H9 (cell line): ENCODE results near the gene RGSL1. TPM values are rescaled to one million over a fixed set of nuclear protein-coding genes. Genes with fewer than 3 reads are reported as not detected.

ENCODE experiments used
- DNase-seq: peaks from one replicate; pipeline ENCODE4 v3.0.0-alpha.2; 2017
- H2AFZ ChIP-seq: one replicate; pipeline ENCODE4 v1.6.1; 2013; ENCODE audit warnings: mild to moderate bottlenecking, low read length, control low read depth, moderate library complexity
- H2AK5ac ChIP-seq: 2 replicates; pipeline ENCODE4 v1.6.1; 2013; ENCODE audit warnings: low read length, control low read depth, mixed read lengths; ENCODE audit not compliant: insufficient read length
- H2BK120ac ChIP-seq: one replicate; pipeline ENCODE4 v1.6.1; 2013; ENCODE audit warnings: low read depth, mild to moderate bottlenecking, low read length, control low read depth, inconsistent platforms; ENCODE audit not compliant: poor library complexity, severe bottlenecking
- H2BK12ac ChIP-seq: 2 replicates; pipeline ENCODE4 v1.6.1; 2013; ENCODE audit warnings: low read length, control low read depth, mixed read lengths, low read depth; ENCODE audit not compliant: insufficient read length
- H2BK15ac ChIP-seq: 2 replicates; pipeline ENCODE4 v1.6.1; 2013; ENCODE audit warnings: low read depth, low read length, control low read depth
- H2BK20ac ChIP-seq: one replicate; pipeline ENCODE4 v1.6.1; 2013; ENCODE audit warnings: low read depth, mild to moderate bottlenecking, low read length, control low read depth, inconsistent platforms; ENCODE audit not compliant: poor library complexity, severe bottlenecking
- H2BK5ac ChIP-seq: 2 replicates; pipeline ENCODE4 v1.6.1; 2013; ENCODE audit warnings: low read length, control low read depth, mixed read lengths; ENCODE audit not compliant: insufficient read length
- H3K14ac ChIP-seq: 2 replicates; pipeline ENCODE4 v1.6.1; 2013; ENCODE audit warnings: low read length, control low read depth; ENCODE audit not compliant: insufficient read depth
- H3K18ac ChIP-seq: 2 replicates; pipeline ENCODE4 v1.6.1; 2013; ENCODE audit warnings: low read depth, mild to moderate bottlenecking, mixed read lengths, low read length, control low read depth; ENCODE audit not compliant: insufficient read length
- H3K23ac ChIP-seq: 2 replicates; pipeline ENCODE4 v1.6.1; 2013; ENCODE audit warnings: low read length, control low read depth, mixed read lengths, low read depth; ENCODE audit not compliant: insufficient read length
- H3K23me2 ChIP-seq: 2 replicates; pipeline ENCODE4 v1.6.1; 2013; ENCODE audit warnings: low read depth, mild to moderate bottlenecking, mixed read lengths, low read length, control low read depth; ENCODE audit not compliant: insufficient read length, poor library complexity, severe bottlenecking
- H3K27ac ChIP-seq: 2 replicates; pipeline ENCODE4 v1.5.1; 2013; ENCODE audit warnings: low read length, control low read depth, mixed read lengths, low read depth; ENCODE audit not compliant: insufficient read length
- H3K27me3 ChIP-seq: 2 replicates; pipeline ENCODE4 v1.6.1; 2013; ENCODE audit warnings: low read length, control low read depth, inconsistent platforms; ENCODE audit not compliant: insufficient read depth
- H3K4ac ChIP-seq: 2 replicates; pipeline ENCODE4 v1.6.1; 2013; ENCODE audit warnings: low read depth, mild to moderate bottlenecking, control low read depth, inconsistent platforms, low read length, moderate library complexity
- H3K4me1 ChIP-seq: 2 replicates; pipeline ENCODE4 v1.6.1; 2013; ENCODE audit warnings: low read length, control low read depth, inconsistent platforms; ENCODE audit not compliant: insufficient read depth
- H3K4me2 ChIP-seq: 2 replicates; pipeline ENCODE4 v1.6.1; 2013; ENCODE audit warnings: low read length, control low read depth, mixed read lengths; ENCODE audit not compliant: insufficient read length, insufficient read depth
- H3K56ac ChIP-seq: 2 replicates; pipeline ENCODE4 v1.6.1; 2013; ENCODE audit warnings: low read depth, mild to moderate bottlenecking, mixed read lengths, low read length, control low read depth; ENCODE audit not compliant: insufficient read length
- H3K79me1 ChIP-seq: 2 replicates; pipeline ENCODE4 v1.6.1; 2013; ENCODE audit warnings: low read depth, mild to moderate bottlenecking, moderate library complexity, low read length, control low read depth, inconsistent platforms; ENCODE audit not compliant: insufficient read depth, poor library complexity, severe bottlenecking
- H3K79me2 ChIP-seq: 2 replicates; pipeline ENCODE4 v1.6.1; 2013; ENCODE audit warnings: low read length, control low read depth, inconsistent platforms; ENCODE audit not compliant: insufficient read depth
- H3K9ac ChIP-seq: 2 replicates; pipeline ENCODE4 v1.6.1; 2013; ENCODE audit warnings: low read length, control low read depth, mixed read lengths; ENCODE audit not compliant: insufficient read length; ENCODE audit errors: extremely low read depth
- H3K9me3 ChIP-seq: one replicate; pipeline ENCODE4 v1.6.1; 2013; ENCODE audit warnings: low read depth, low read length, inconsistent platforms; ENCODE audit not compliant: control insufficient read depth
- H3T11ph ChIP-seq: one replicate; pipeline ENCODE4 v1.6.1; 2013; ENCODE audit warnings: mild to moderate bottlenecking, low read length, control low read depth, inconsistent platforms
- H4K20me1 ChIP-seq: one replicate; pipeline ENCODE4 v1.6.1; 2013; ENCODE audit not compliant: control insufficient read depth, insufficient read length, insufficient read depth
- H4K5ac ChIP-seq: 2 replicates; pipeline ENCODE4 v1.6.1; 2013; ENCODE audit warnings: low read depth, mild to moderate bottlenecking, mixed read lengths, low read length, control low read depth; ENCODE audit not compliant: insufficient read length
- H4K8ac ChIP-seq: replicated peaks from 2 replicates; pipeline ENCODE4 v1.6.1; 2013; ENCODE audit warnings: low read length, control low read depth, mixed read lengths, low read depth; ENCODE audit not compliant: insufficient read length
- H4K91ac ChIP-seq: 2 replicates; pipeline ENCODE4 v1.6.1; 2013; ENCODE audit warnings: low read depth, mild to moderate bottlenecking, moderate library complexity, mixed read lengths, low read length, control low read depth; ENCODE audit not compliant: insufficient read length
- H3K27ac Mint-ChIP-seq, 3 experiments: 2 replicates in 2 of 3; 3 replicates in 1 of 3; pipeline ENCODE4 v1.8.0; 2020 to 2021; ENCODE audit warnings: mixed read lengths in 3 of 3, mild to moderate bottlenecking in 1 of 3, moderate library complexity in 1 of 3
- H3K27me3 Mint-ChIP-seq: 2 replicates; pipeline ENCODE4 v1.8.0; 2021; ENCODE audit warnings: low read depth, mild to moderate bottlenecking, moderate library complexity, mixed read lengths
- H3K36me3 Mint-ChIP-seq, 3 experiments: 2 replicates in 2 of 3; 3 replicates in 1 of 3; pipeline ENCODE4 v1.8.0; 2020 to 2021; ENCODE audit warnings: low read depth in 3 of 3, mixed read lengths in 3 of 3; ENCODE audit not compliant: insufficient read depth in 1 of 3
- H3K4me1 Mint-ChIP-seq, 2 experiments: 2 replicates each; pipeline ENCODE4 v1.8.0; 2020; ENCODE audit warnings: mixed read lengths in 2 of 2
- H3K4me3 Mint-ChIP-seq, 2 experiments: 2 replicates in 1 of 2; 3 replicates in 1 of 2; pipeline ENCODE4 v1.8.0; 2020 to 2021; ENCODE audit warnings: mild to moderate bottlenecking in 2 of 2, mixed read lengths in 2 of 2, moderate library complexity in 1 of 2
- H3K9me3 Mint-ChIP-seq, 2 experiments: 2 replicates in 1 of 2; 3 replicates in 1 of 2; pipeline ENCODE4 v1.8.0; 2020; ENCODE audit warnings: mild to moderate bottlenecking in 2 of 2, mixed read lengths in 2 of 2, moderate library complexity in 1 of 2
- total RNA-seq: library from RNA; stranded (reverse); gene quantifications from 2 replicates; pipeline ENCODE4 v1.2.1, GENCODE V29; 2021
- TF ChIP-seq, protein P1 (sequence below): fragments of 200-600 bp; sonication (generic); conservative IDR thresholded peaks from 3 replicates; pipeline ENCODE4 v1.8.0; 2021; ENCODE audit warnings: antibody characterized with exemption, mild to moderate bottlenecking

The RGSL1 gene
- total RNA-seq, 1 experiment from 2014 or later: not detected

- no peak overlapping the region for H2BK15ac ChIP-seq
- H3K23ac ChIP-seq: no peak overlapping the region
Observed at GRCh38 chr1:182520736-182521135, 70.8 kb downstream of the RGSL1 start.

More at GRCh38 chr1:182520736-182521135, 70.8 kb downstream of the RGSL1 start:
- Histone ChIP-seq H2AK5ac (no peak overlapping the region), H3K27me3 (no peaks in the 10 kb centered on the region), H3K4ac (no peak overlapping the region), H4K20me1 (no peaks in the 10 kb centered on the region), H4K91ac (no peak overlapping the region), H3K18ac (no peak overlapping the region), H3K4me2 (no peak overlapping the region), H3K23me2 (no peaks in the 10 kb centered on the region), H2AFZ (no peak overlapping the region), H4K5ac (no peak overlapping the region), H2BK12ac (no peak overlapping the region), H3K79me1 (no peaks in the 10 kb centered on the region), H3K9ac (no peak overlapping the region), H3K14ac (no peak overlapping the region), H3K27ac (no peak overlapping the region), H3K56ac (no peak overlapping the region), H3T11ph (no peak overlapping the region), H4K8ac (no peak overlapping the region), H3K9me3 (no peaks in the 10 kb centered on the region), H2BK20ac (no peak overlapping the region), H2BK5ac (no peak overlapping the region), H3K4me1 (no peaks in the 10 kb centered on the region), H2BK120ac (no peak overlapping the region), H3K79me2 (no peaks in the 10 kb centered on the region)
- H3K36me3 Mint-ChIP-seq: peaks cover 0 to 2% (median 0%) of the 10 kb centered on the region in 3 experiments; a peak in 1 of 7 replicates
- H3K4me3 Mint-ChIP-seq: no peak overlapping the region
- no peak overlapping the region for H3K27ac Mint-ChIP-seq
- H3K9me3 Mint-ChIP-seq: peaks cover 17 to 19% of the 10 kb centered on the region in 2 experiments
- H3K4me1 Mint-ChIP-seq: no peaks in the 10 kb centered on the region
- no peaks in the 10 kb centered on the region for H3K27me3 Mint-ChIP-seq
- no peak for DNase-seq
- TF ChIP-seq, protein P1, sequence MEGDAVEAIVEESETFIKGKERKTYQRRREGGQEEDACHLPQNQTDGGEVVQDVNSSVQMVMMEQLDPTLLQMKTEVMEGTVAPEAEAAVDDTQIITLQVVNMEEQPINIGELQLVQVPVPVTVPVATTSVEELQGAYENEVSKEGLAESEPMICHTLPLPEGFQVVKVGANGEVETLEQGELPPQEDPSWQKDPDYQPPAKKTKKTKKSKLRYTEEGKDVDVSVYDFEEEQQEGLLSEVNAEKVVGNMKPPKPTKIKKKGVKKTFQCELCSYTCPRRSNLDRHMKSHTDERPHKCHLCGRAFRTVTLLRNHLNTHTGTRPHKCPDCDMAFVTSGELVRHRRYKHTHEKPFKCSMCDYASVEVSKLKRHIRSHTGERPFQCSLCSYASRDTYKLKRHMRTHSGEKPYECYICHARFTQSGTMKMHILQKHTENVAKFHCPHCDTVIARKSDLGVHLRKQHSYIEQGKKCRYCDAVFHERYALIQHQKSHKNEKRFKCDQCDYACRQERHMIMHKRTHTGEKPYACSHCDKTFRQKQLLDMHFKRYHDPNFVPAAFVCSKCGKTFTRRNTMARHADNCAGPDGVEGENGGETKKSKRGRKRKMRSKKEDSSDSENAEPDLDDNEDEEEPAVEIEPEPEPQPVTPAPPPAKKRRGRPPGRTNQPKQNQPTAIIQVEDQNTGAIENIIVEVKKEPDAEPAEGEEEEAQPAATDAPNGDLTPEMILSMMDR: no peak
